ENCODE measurements around the gene LPO. TPM values are rescaled to one million over a fixed set of nuclear protein-coding genes. Genes with fewer than 3 reads are reported as not detected.

LPO gene
- total and polyA plus RNA-seq, 5 donors from 2014 or later = 0.08 to 0.15 TPM; not detected in 3

- Histone ChIP-seq H3K4me3 (ENCODE audit: low read depth, low read length) (no peak overlapping the region), H3K27ac (ENCODE audit: insufficient read depth, low read length, poor library complexity, severe bottlenecking) (no peak overlapping the region), H3K36me3 (ENCODE audit: control insufficient read depth, insufficient read depth, low read length) (no peaks in the 10 kb centered on the region), H3K9me3 (ENCODE audit: control insufficient read depth in 2 of 2, low read length in 2 of 2) (no peaks in the 10 kb centered on the region), H3K4me1 (ENCODE audit: control insufficient read depth, insufficient read depth, low read length, poor library complexity, severe bottlenecking) (peaks cover 4% of the 10 kb centered on the region), H3K27me3 (ENCODE audit: control insufficient read depth, insufficient read depth, low read length) (no peaks in the 10 kb centered on the region)
- H3K9me3 Mint-ChIP-seq = no peaks in the 10 kb centered on the region
- peaks cover 2% of the 10 kb centered on the region for H3K27me3 Mint-ChIP-seq
- DNase-seq = no peak
- no peak overlapping the region for H3K4me3 Mint-ChIP-seq
- H3K4me1 Mint-ChIP-seq = peaks cover 0 to 6% (median 2%) of the 10 kb centered on the region in 4 donors
- H3K27ac Mint-ChIP-seq = no peak overlapping the region
- H3K36me3 Mint-ChIP-seq = no peaks in the 10 kb centered on the region
- ATAC-seq (ENCODE audit: low read depth in 2 of 2) = no peak
Observed at GRCh38 chr17:58271216-58271931, 33.0 kb downstream of the LPO start.

GRCh38 chr17:58272367-58273280, 34.2 kb downstream of the LPO start:
- Histone ChIP-seq H3K4me3 (ENCODE audit: low read depth, low read length) (no peak overlapping the region), H3K36me3 (ENCODE audit: control insufficient read depth, insufficient read depth, low read length) (no peaks in the 10 kb centered on the region), H3K4me1 (ENCODE audit: control insufficient read depth, insufficient read depth, low read length, poor library complexity, severe bottlenecking) (peaks cover 4% of the 10 kb centered on the region), H3K27me3 (ENCODE audit: control insufficient read depth, insufficient read depth, low read length) (no peaks in the 10 kb centered on the region), H3K9me3 (ENCODE audit: control insufficient read depth in 2 of 2, low read length in 2 of 2) (no peaks in the 10 kb centered on the region), H3K27ac (ENCODE audit: insufficient read depth, low read length, poor library complexity, severe bottlenecking) (no peak overlapping the region)
- H3K27me3 Mint-ChIP-seq = no peaks in the 10 kb centered on the region
- DNase-seq (no peak), ATAC-seq (ENCODE audit: low read depth in 2 of 2) (no peak)
- no peaks in the 10 kb centered on the region for H3K36me3 Mint-ChIP-seq
- peak overlapping the region in 1 of 4 donors; percentile 10 for H3K4me3 Mint-ChIP-seq
- H3K27ac Mint-ChIP-seq = peak overlapping the region in 1 of 3 donors; percentile 22
- H3K9me3 Mint-ChIP-seq = no peaks in the 10 kb centered on the region
- H3K4me1 Mint-ChIP-seq = peaks cover 0 to 6% (median 2%) of the 10 kb centered on the region in 4 donors

- peak overlapping the region in 1 of 3 donors; percentile 23 for H3K27ac Mint-ChIP-seq
- no peak overlapping the region for H3K4me3 ChIP-seq (ENCODE audit: low read depth, low read length)
- H3K36me3 Mint-ChIP-seq = no peaks in the 10 kb centered on the region
- H3K4me1 ChIP-seq (ENCODE audit: control insufficient read depth, insufficient read depth, low read length, poor library complexity, severe bottlenecking) = peaks cover 4% of the 10 kb centered on the region
- H3K4me3 Mint-ChIP-seq = no peak overlapping the region
- no peak for DNase-seq
- no peaks in the 10 kb centered on the region for H3K36me3 ChIP-seq (ENCODE audit: control insufficient read depth, insufficient read depth, low read length)
- H3K27me3 Mint-ChIP-seq = no peaks in the 10 kb centered on the region
- H3K4me1 Mint-ChIP-seq = peaks cover 0 to 7% (median 2%) of the 10 kb centered on the region in 4 donors
- H3K27ac ChIP-seq (ENCODE audit: insufficient read depth, low read length, poor library complexity, severe bottlenecking) = no peak overlapping the region
- H3K27me3 ChIP-seq (ENCODE audit: control insufficient read depth, insufficient read depth, low read length) = no peaks in the 10 kb centered on the region
- no peaks in the 10 kb centered on the region for H3K9me3 ChIP-seq (ENCODE audit: control insufficient read depth in 2 of 2, low read length in 2 of 2)
- peak in 1 of 2 donors; percentile 12 for ATAC-seq (ENCODE audit: low read depth in 2 of 2)
- H3K9me3 Mint-ChIP-seq = no peaks in the 10 kb centered on the region
Observed at GRCh38 chr17:58273453-58274104, 35.2 kb downstream of the LPO start.

- Mint-ChIP-seq H3K27me3 (peaks cover 4% of the 10 kb centered on the region), H3K4me1 (peaks cover 0 to 15% (median 5%) of the 10 kb centered on the region in 4 donors), H3K27ac (no peak overlapping the region), H3K4me3 (no peak overlapping the region), H3K9me3 (no peaks in the 10 kb centered on the region), H3K36me3 (no peaks in the 10 kb centered on the region)
- DNase-seq (no peak), ATAC-seq (ENCODE audit: low read depth in 2 of 2) (no peak)
- Histone ChIP-seq H3K4me3 (ENCODE audit: low read depth, low read length) (no peak overlapping the region), H3K9me3 (ENCODE audit: control insufficient read depth in 2 of 2, low read length in 2 of 2) (no peaks in the 10 kb centered on the region), H3K27ac (ENCODE audit: insufficient read depth, low read length, poor library complexity, severe bottlenecking) (no peak overlapping the region), H3K36me3 (ENCODE audit: control insufficient read depth, insufficient read depth, low read length) (no peaks in the 10 kb centered on the region), H3K27me3 (ENCODE audit: control insufficient read depth, insufficient read depth, low read length) (no peaks in the 10 kb centered on the region), H3K4me1 (ENCODE audit: control insufficient read depth, insufficient read depth, low read length, poor library complexity, severe bottlenecking) (peaks cover 4% of the 10 kb centered on the region)
Observed at GRCh38 chr17:58275417-58275816, 37.0 kb downstream of the LPO start.

- Mint-ChIP-seq H3K4me1 (peaks cover 0 to 15% (median 5%) of the 10 kb centered on the region in 4 donors), H3K36me3 (no peaks in the 10 kb centered on the region)
- no peak for ATAC-seq (ENCODE audit: low read depth in 2 of 2)
Observed at GRCh38 chr17:58276423-58276822, 38.0 kb downstream of the LPO start.

GRCh38 chr17:58277107-58277801, 38.9 kb downstream of the LPO start:
- Mint-ChIP-seq H3K4me3 (no peak overlapping the region), H3K36me3 (no peaks in the 10 kb centered on the region), H3K27ac (no peak overlapping the region), H3K9me3 (no peaks in the 10 kb centered on the region), H3K27me3 (peaks cover 5% of the 10 kb centered on the region), H3K4me1 (peaks cover 0 to 15% (median 5%) of the 10 kb centered on the region in 4 donors)
- DNase-seq (peak in 2 of 3 donors; percentile 22 to 39), ATAC-seq (ENCODE audit: low read depth in 2 of 2) (no peak)
- Histone ChIP-seq H3K4me1 (ENCODE audit: control insufficient read depth, insufficient read depth, low read length, poor library complexity, severe bottlenecking) (peaks cover 4% of the 10 kb centered on the region), H3K27me3 (ENCODE audit: control insufficient read depth, insufficient read depth, low read length) (no peaks in the 10 kb centered on the region), H3K4me3 (ENCODE audit: low read depth, low read length) (no peak overlapping the region), H3K36me3 (ENCODE audit: control insufficient read depth, insufficient read depth, low read length) (no peaks in the 10 kb centered on the region), H3K27ac (ENCODE audit: insufficient read depth, low read length, poor library complexity, severe bottlenecking) (no peak overlapping the region), H3K9me3 (ENCODE audit: control insufficient read depth in 2 of 2, low read length in 2 of 2) (no peaks in the 10 kb centered on the region)

More at GRCh38 chr17:58276423-58276822, 38.0 kb downstream of the LPO start:
- Histone ChIP-seq H3K4me1 (ENCODE audit: control insufficient read depth, insufficient read depth, low read length, poor library complexity, severe bottlenecking) (peaks cover 4% of the 10 kb centered on the region), H3K27ac (ENCODE audit: insufficient read depth, low read length, poor library complexity, severe bottlenecking) (no peak overlapping the region), H3K9me3 (ENCODE audit: control insufficient read depth in 2 of 2, low read length in 2 of 2) (no peaks in the 10 kb centered on the region), H3K4me3 (ENCODE audit: low read depth, low read length) (no peak overlapping the region), H3K36me3 (ENCODE audit: control insufficient read depth, insufficient read depth, low read length) (no peaks in the 10 kb centered on the region), H3K27me3 (ENCODE audit: control insufficient read depth, insufficient read depth, low read length) (no peaks in the 10 kb centered on the region)
- no peak for DNase-seq
- H3K27me3 Mint-ChIP-seq = peaks cover 5% of the 10 kb centered on the region
- no peaks in the 10 kb centered on the region for H3K9me3 Mint-ChIP-seq
- no peak overlapping the region for H3K27ac Mint-ChIP-seq
- no peak overlapping the region for H3K4me3 Mint-ChIP-seq
